Uterus (tissue), 2 donors: ENCODE data around the gene SERPINE3.

Experiments
- CTCF ChIP-seq, 4 experiments: fragments of 200-600 bp in 2 of 4; fragments of 450-650 bp in 2 of 4; sonication (generic) in 2 of 4; IDR thresholded peaks; one replicate each; pipeline ENCODE4 v1.5.1; 2016 to 2019; ENCODE audit warnings: antibody characterized with exemption in 4 of 4, mild to moderate bottlenecking in 2 of 4, moderate library complexity in 1 of 4
- POLR2A ChIP-seq, 2 donors: fragments of 450-650 bp; IDR thresholded peaks; one replicate each; pipeline ENCODE4 v1.6.1; 2016; ENCODE audit warnings: antibody characterized with exemption in 2 of 2, mild to moderate bottlenecking in 1 of 2, moderate library complexity in 1 of 2

- TF ChIP-seq CTCF (IDR thresholded peaks at IDR 0.05), result no peak
- no peak for TF ChIP-seq POLR2A (IDR thresholded peaks at IDR 0.05)
Observed at GRCh38 chr13:51308781-51309180, 30.7 kb upstream of the SERPINE3 start.
